ENCODE data around the gene TIAM1.

GRCh38 chr21:31370281-31370892, 26.3 kb upstream of the TIAM1 start:
- no peak for TF ChIP-seq CTCF (IDR thresholded peaks at IDR 0.05; ENCODE audit: low read depth, low read length, poor library complexity, severe bottlenecking)
- no peak for TF ChIP-seq EZH2phosphoT487 (IDR thresholded peaks at IDR 0.05; ENCODE audit: borderline replicate concordance, low read length)

Measured in DOHH2 (cell line).